A673 (cell line): ENCODE data around the gene NUDT12. TPM values are rescaled to one million over a fixed set of nuclear protein-coding genes. Genes with fewer than 3 reads are reported as not detected.

ENCODE experiments used
- BruUV-seq: library from RNA; stranded (reverse); fragments of 400-500 nt; replicated peaks from 2 replicates; lab custom pipeline; 2021; lab: Mats Ljungman, UMichigan
- CTCF ChIA-PET: fragments of 300-600 bp; sonication (Branson Sonifier 250); formaldehyde crosslinking; loops from one replicate; lab custom pipeline; 2022; ENCODE audit warnings: antibody characterized with exemption; lab: Charles Lee
- POLR2A ChIA-PET: fragments of 300-600 bp; sonication (Branson Sonifier 250); formaldehyde crosslinking; loops from one replicate; lab custom pipeline; 2022; ENCODE audit warnings: antibody characterized with exemption; ENCODE audit not compliant: low non-redundant PET; lab: Charles Lee
- DNase-seq: peaks from one replicate; pipeline ENCODE4 v3.0.0-alpha.2; 2015; ENCODE audit warnings: low spot score
- H3K27ac ChIP-seq: fragments of 200-600 bp; sonication (generic); 2 replicates; pipeline ENCODE4 v1.5.1; 2016; ENCODE audit warnings: mixed run types, low read depth, mild to moderate bottlenecking, mixed read lengths, antibody characterized with exemption, low read length; ENCODE audit not compliant: poor library complexity, severe bottlenecking
- H3K27me3 ChIP-seq: fragments of 200-600 bp; sonication (generic); replicated peaks from 2 replicates; pipeline ENCODE4 v1.6.1; 2017; ENCODE audit warnings: mixed run types, low read depth, mild to moderate bottlenecking, mixed read lengths, antibody characterized with exemption, low read length; ENCODE audit not compliant: insufficient read depth, poor library complexity
- H3K36me3 ChIP-seq: fragments of 200-600 bp; sonication (generic); 2 replicates; pipeline ENCODE4 v1.6.1; 2016; ENCODE audit warnings: mixed run types, mild to moderate bottlenecking, mixed read lengths, antibody characterized with exemption, low read length; ENCODE audit not compliant: insufficient read depth, poor library complexity, severe bottlenecking
- H3K4me1 ChIP-seq: fragments of 200-600 bp; sonication (generic); 2 replicates; pipeline ENCODE4 v1.6.1; 2017; ENCODE audit warnings: mixed run types, mild to moderate bottlenecking, mixed read lengths, antibody characterized with exemption, low read length; ENCODE audit not compliant: insufficient read depth, poor library complexity, severe bottlenecking
- H3K4me3 ChIP-seq: fragments of 200-600 bp; sonication (generic); 2 replicates; pipeline ENCODE4 v1.5.1; 2016; ENCODE audit warnings: low read depth, mixed run types, mild to moderate bottlenecking, mixed read lengths, low read length; ENCODE audit not compliant: poor library complexity, severe bottlenecking
- H3K9me3 ChIP-seq: fragments of 200-600 bp; sonication (generic); 2 replicates; pipeline ENCODE4 v1.6.1; 2016; ENCODE audit warnings: mixed run types, low read depth, mild to moderate bottlenecking, mixed read lengths, antibody characterized with exemption, low read length; ENCODE audit not compliant: poor library complexity, severe bottlenecking
- EZH2 ChIP-seq: fragments of 200-600 bp; sonication (generic); IDR thresholded peaks from 2 replicates; pipeline ENCODE4 v1.6.1; 2017; ENCODE audit warnings: borderline replicate concordance, low read depth, mild to moderate bottlenecking, mixed read lengths, antibody characterized with exemption, low read length; ENCODE audit not compliant: poor library complexity, severe bottlenecking
- intact Hi-C: fragments of 100-400 bp; cut with micrococcal nuclease; formaldehyde crosslinking; loops from one replicate; pipeline ENCODE4 v1.10.0; 2022; ENCODE audit not compliant: unreplicated experiment
- total RNA-seq: library from RNA; stranded (reverse); gene quantifications from 2 replicates; pipeline ENCODE4 v1.2.3, GENCODE V29; 2021
- TF ChIP-seq, protein P1 (sequence below): fragments of 300-800, 200-600 bp; sonication (generic); conservative IDR thresholded peaks from 2 replicates; pipeline ENCODE4 v1.5.1; 2017; ENCODE audit warnings: low read depth, mild to moderate bottlenecking, antibody characterized with exemption, low read length, moderate library complexity, mixed read lengths

Gene NUDT12
- total RNA-seq, 1 experiment from 2014 or later: 10.2 TPM

- TF ChIP-seq EZH2: no peak
- TF ChIP-seq, protein P1, sequence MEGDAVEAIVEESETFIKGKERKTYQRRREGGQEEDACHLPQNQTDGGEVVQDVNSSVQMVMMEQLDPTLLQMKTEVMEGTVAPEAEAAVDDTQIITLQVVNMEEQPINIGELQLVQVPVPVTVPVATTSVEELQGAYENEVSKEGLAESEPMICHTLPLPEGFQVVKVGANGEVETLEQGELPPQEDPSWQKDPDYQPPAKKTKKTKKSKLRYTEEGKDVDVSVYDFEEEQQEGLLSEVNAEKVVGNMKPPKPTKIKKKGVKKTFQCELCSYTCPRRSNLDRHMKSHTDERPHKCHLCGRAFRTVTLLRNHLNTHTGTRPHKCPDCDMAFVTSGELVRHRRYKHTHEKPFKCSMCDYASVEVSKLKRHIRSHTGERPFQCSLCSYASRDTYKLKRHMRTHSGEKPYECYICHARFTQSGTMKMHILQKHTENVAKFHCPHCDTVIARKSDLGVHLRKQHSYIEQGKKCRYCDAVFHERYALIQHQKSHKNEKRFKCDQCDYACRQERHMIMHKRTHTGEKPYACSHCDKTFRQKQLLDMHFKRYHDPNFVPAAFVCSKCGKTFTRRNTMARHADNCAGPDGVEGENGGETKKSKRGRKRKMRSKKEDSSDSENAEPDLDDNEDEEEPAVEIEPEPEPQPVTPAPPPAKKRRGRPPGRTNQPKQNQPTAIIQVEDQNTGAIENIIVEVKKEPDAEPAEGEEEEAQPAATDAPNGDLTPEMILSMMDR: no peak
- no peaks in the 10 kb centered on the region for H3K4me1 ChIP-seq
- intact Hi-C loops: no loop called here
- DNase-seq: no peak
- H3K36me3 ChIP-seq: no peaks in the 10 kb centered on the region
- no TSS peak for BruUV-seq
- CTCF ChIA-PET: no interaction called here
- no peak overlapping the region for H3K27ac ChIP-seq
- POLR2A ChIA-PET: no interaction called here
- no peak overlapping the region for H3K4me3 ChIP-seq
- H3K9me3 ChIP-seq: no peaks in the 10 kb centered on the region
- no peaks in the 10 kb centered on the region for H3K27me3 ChIP-seq
Observed at GRCh38 chr5:103541114-103541513, 21.5 kb downstream of the NUDT12 start.

DNA sequence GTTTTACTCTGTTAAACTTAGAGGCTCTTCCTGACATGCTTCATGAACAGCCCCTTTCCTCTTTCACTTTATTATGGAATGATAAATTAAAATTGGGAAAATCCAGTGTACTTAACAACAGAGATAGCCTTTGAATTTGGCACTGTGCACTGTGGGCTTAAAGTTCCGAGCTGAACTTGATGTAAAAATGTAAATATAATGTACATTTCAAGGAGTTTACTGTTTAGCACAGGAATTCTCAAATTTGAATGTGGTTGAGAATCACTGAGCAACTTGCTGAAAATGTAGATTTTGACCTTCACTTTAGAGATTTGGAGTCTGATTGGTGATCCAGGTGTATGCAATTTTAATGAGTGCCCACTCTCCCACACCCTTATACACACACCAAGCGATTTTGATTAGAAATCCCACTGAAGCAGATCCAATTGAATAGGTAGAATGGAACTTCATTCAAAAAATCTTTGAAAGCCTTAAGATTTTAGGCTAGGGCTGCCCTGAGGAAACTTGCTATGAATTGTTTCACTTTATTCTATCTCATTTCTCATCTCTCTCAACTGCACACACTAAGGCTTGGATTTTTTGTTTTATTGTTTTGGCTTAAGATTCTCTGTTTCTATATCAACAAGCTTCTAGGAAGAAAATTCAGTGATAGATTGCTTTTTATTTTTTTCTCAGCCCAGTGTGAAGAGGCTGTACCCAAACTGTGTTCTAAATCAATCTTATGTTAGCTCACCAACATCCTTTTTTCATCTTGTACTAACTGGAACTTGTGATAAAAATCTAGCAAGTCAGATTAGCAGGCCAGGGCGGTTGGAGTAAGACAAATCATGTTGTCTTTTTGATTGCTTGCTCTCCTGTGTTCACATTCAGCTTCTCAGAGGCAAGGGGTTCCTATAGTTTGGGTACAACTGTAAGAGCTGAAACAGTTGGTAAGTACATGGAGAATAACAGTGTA lies 22.9 kb downstream of the NUDT12 start:
- no peak overlapping the region for H3K4me3 ChIP-seq
- intact Hi-C loops: no loop called here
- no peak for TF ChIP-seq EZH2
- H3K27me3 ChIP-seq: no peaks in the 10 kb centered on the region
- CTCF ChIA-PET: no interaction called here
- DNase-seq: no peak
- H3K27ac ChIP-seq: no peak overlapping the region
- no peaks in the 10 kb centered on the region for H3K9me3 ChIP-seq
- POLR2A ChIA-PET: no interaction called here
- H3K36me3 ChIP-seq: no peaks in the 10 kb centered on the region
- BruUV-seq: no TSS peak
- no peaks in the 10 kb centered on the region for H3K4me1 ChIP-seq

DNA sequence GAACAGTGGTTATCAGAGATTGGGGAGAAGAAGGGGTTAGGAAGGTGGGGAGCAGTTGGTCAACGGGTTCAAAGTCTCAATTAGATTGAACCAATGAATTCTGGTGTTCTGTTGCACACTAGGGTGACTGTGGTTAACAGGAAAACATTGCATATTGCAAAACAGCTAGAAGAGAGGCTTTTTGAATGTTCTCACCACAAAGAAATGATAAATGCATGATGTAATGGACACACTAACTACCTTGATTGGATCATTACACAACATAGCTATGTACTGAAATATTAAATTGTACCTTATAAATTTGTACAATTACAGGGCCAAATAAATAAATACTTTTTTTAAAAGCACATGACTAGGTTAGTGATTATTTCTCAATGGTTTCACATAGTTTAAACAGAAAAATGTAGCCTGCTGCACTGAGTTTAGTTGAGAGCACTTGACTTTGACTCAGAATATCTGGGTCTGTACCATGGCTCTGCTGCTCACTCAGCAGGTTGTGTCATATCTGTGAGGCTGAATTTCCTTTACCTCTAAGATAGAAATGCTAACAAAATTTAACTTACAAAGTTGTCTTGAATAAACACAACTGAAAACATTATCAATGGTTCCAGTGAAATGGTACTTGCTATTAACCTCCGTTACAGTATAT lies 30.4 kb downstream of the NUDT12 start:
- H3K4me1 ChIP-seq: no peaks in the 10 kb centered on the region
- no TSS peak for BruUV-seq
- no peaks in the 10 kb centered on the region for H3K36me3 ChIP-seq
- intact Hi-C loops: no loop called here
- no peak for DNase-seq
- CTCF ChIA-PET: no interaction called here
- POLR2A ChIA-PET: no interaction called here
- no peak overlapping the region for H3K4me3 ChIP-seq
- TF ChIP-seq, protein P1: no peak
- no peak for TF ChIP-seq EZH2
- no peaks in the 10 kb centered on the region for H3K9me3 ChIP-seq
- H3K27me3 ChIP-seq: no peaks in the 10 kb centered on the region
- no peak overlapping the region for H3K27ac ChIP-seq
